H1 (cell line): ENCODE measurements around the gene SSH2. TPM values are rescaled to one million over a fixed set of nuclear protein-coding genes. Genes with fewer than 3 reads are reported as not detected.

Source experiments
- CTCF ChIA-PET: fragments of 300-600 bp; sonication (Branson Sonifier 250); formaldehyde crosslinking; loops from one replicate; lab custom pipeline; 2021; ENCODE audit not compliant: partially characterized antibody; lab: Charles Lee
- POLR2A ChIA-PET: fragments of 300-600 bp; sonication (Branson Sonifier 250); formaldehyde crosslinking; loops from one replicate; lab custom pipeline; 2021; ENCODE audit warnings: inconsistent platforms; ENCODE audit not compliant: partially characterized antibody; lab: Charles Lee
- DNase-seq, 2 experiments: peaks; one replicate each; pipeline versions ENCODE4 v3.0.0 to v3.0.0-alpha.2; 2010 to 2022; ENCODE audit warnings: low spot score in 2 of 2, low read depth in 1 of 2, mixed read lengths in 1 of 2
- FAIRE-seq: peaks from 2 replicates; lab custom pipeline; 2011; peaks lifted over from hg19 to GRCh38; lab: Jason Lieb, UNC
- H2AFZ ChIP-seq: 2 replicates; pipeline ENCODE4 v1.8.1; 2012; ENCODE audit warnings: low read length, inconsistent platforms
- H2AK5ac ChIP-seq: 2 replicates; pipeline ENCODE4 v1.6.1; 2013; ENCODE audit warnings: low read depth, low read length
- H2BK120ac ChIP-seq: replicated peaks from 2 replicates; pipeline ENCODE3; 2013; ENCODE audit warnings: low read depth, low read length, inconsistent platforms
- H2BK12ac ChIP-seq: 2 replicates; pipeline ENCODE4 v1.6.1; 2013; ENCODE audit warnings: low read depth, low read length
- H2BK15ac ChIP-seq: 2 replicates; pipeline ENCODE4 v1.6.1; 2013; ENCODE audit warnings: low read length
- H2BK20ac ChIP-seq: 2 replicates; pipeline ENCODE4 v1.6.1; 2013; ENCODE audit warnings: low read length
- H2BK5ac ChIP-seq: 2 replicates; pipeline ENCODE4 v1.6.1; 2013; ENCODE audit warnings: low read depth, low read length
- H3K14ac ChIP-seq: 2 replicates; pipeline ENCODE4 v1.6.1; 2013; ENCODE audit warnings: inconsistent platforms; ENCODE audit not compliant: insufficient read length
- H3K18ac ChIP-seq: 2 replicates; pipeline ENCODE4 v1.6.1; 2013; ENCODE audit warnings: low read length; ENCODE audit errors: extremely low read depth
- H3K23ac ChIP-seq: 2 replicates; pipeline ENCODE4 v1.6.1; 2013; ENCODE audit warnings: inconsistent platforms; ENCODE audit not compliant: insufficient read length
- H3K23me2 ChIP-seq: 2 replicates; pipeline ENCODE4 v1.6.1; 2013; ENCODE audit warnings: low read depth, low read length
- H3K27ac ChIP-seq: 2 replicates; pipeline ENCODE4 v1.6.1; 2011; ENCODE audit warnings: low read depth, low read length, inconsistent platforms
- H3K27me3 ChIP-seq, 4 experiments: replicated peaks in 1 of 4; 1 replicate in 1 of 4; 2 replicates in 3 of 4; pipeline versions ENCODE4 v1.6.1 to v1.8.1; 2011 to 2013; ENCODE audit warnings: low read length in 3 of 4, mild to moderate bottlenecking in 3 of 4, inconsistent platforms in 2 of 4, mixed read lengths in 2 of 4, moderate library complexity in 1 of 4; ENCODE audit not compliant: control insufficient read depth in 3 of 4, insufficient read depth in 3 of 4; ENCODE audit errors: extremely low read depth in 1 of 4
- H3K36me3 ChIP-seq, 4 experiments: 2 replicates each; pipeline versions ENCODE4 v1.6.1 to v1.8.1; 2011 to 2013; ENCODE audit warnings: mild to moderate bottlenecking in 4 of 4, low read length in 3 of 4, moderate library complexity in 2 of 4, control low read depth in 1 of 4, inconsistent platforms in 1 of 4; ENCODE audit not compliant: insufficient read depth in 4 of 4, control insufficient read depth in 2 of 4
- H3K4ac ChIP-seq: replicated peaks from 2 replicates; pipeline ENCODE3; 2013; ENCODE audit warnings: low read length, low read depth, mixed read lengths, inconsistent platforms; ENCODE audit not compliant: insufficient read length
- H3K4me1 ChIP-seq, 4 experiments: replicated peaks in 1 of 4; 1 replicate in 1 of 4; 2 replicates in 3 of 4; pipeline versions ENCODE4 v1.6.1 to v1.8.1; 2011 to 2013; ENCODE audit warnings: low read length in 3 of 4, inconsistent platforms in 2 of 4, mixed read lengths in 1 of 4; ENCODE audit not compliant: insufficient read depth in 4 of 4, control insufficient read depth in 3 of 4
- H3K4me2 ChIP-seq, 2 experiments: 2 replicates each; pipeline versions ENCODE4 v1.6.1 to v1.8.1; 2011 to 2013; ENCODE audit warnings: low read depth in 2 of 2, low read length in 2 of 2, control low read depth in 1 of 2, inconsistent platforms in 1 of 2, mild to moderate bottlenecking in 1 of 2; ENCODE audit not compliant: insufficient read depth in 1 of 2
- H3K4me3 ChIP-seq, 4 experiments: fragments of 200-600, 300-600 bp in 1 of 4; sonication (generic), shearing (Covaris generic), sonication (Bioruptor Twin) in 1 of 4; 2 replicates each; pipeline versions ENCODE4 v1.5.1 to v1.8.1; 2011 to 2016; ENCODE audit warnings: low read length in 4 of 4, low read depth in 3 of 4, control low read depth in 2 of 4, inconsistent platforms in 2 of 4, mild to moderate bottlenecking in 2 of 4, mixed read lengths in 1 of 4, moderate library complexity in 1 of 4; ENCODE audit not compliant: insufficient read depth in 2 of 4; ENCODE audit errors: extremely low read depth in 1 of 4
- H3K56ac ChIP-seq: replicated peaks from 2 replicates; pipeline ENCODE3; 2013; ENCODE audit warnings: low read depth, mild to moderate bottlenecking, mixed read lengths, low read length, inconsistent platforms; ENCODE audit not compliant: insufficient read length
- H3K79me1 ChIP-seq: 2 replicates; pipeline ENCODE4 v1.6.1; 2013; ENCODE audit warnings: low read depth, low read length, control low read depth
- H3K79me2 ChIP-seq, 2 experiments: 2 replicates each; pipeline versions ENCODE4 v1.6.1 to v1.8.1; 2012 to 2013; ENCODE audit warnings: low read length in 2 of 2, mild to moderate bottlenecking in 2 of 2, inconsistent platforms in 1 of 2; ENCODE audit not compliant: insufficient read depth in 2 of 2, control insufficient read depth in 1 of 2
- H3K9ac ChIP-seq, 4 experiments: replicated peaks in 1 of 4; 1 replicate in 1 of 4; 2 replicates in 3 of 4; pipeline versions ENCODE4 v1.6.1 to v1.8.1; 2011 to 2013; ENCODE audit warnings: low read depth in 3 of 4, low read length in 3 of 4, control low read depth in 2 of 4, mild to moderate bottlenecking in 2 of 4, moderate library complexity in 2 of 4, inconsistent platforms in 1 of 4; ENCODE audit errors: extremely low read depth in 1 of 4
- H3K9me3 ChIP-seq, 2 experiments: 2 replicates each; pipeline versions ENCODE4 v1.6.1 to v1.8.1; 2012 to 2013; ENCODE audit warnings: mild to moderate bottlenecking in 2 of 2, moderate library complexity in 2 of 2, control low read depth in 1 of 2, inconsistent platforms in 1 of 2, low read depth in 1 of 2, low read length in 1 of 2, mixed read lengths in 1 of 2; ENCODE audit not compliant: insufficient read depth in 2 of 2
- H4K20me1 ChIP-seq, 2 experiments: replicated peaks in 1 of 2; 2 replicates each; pipeline versions ENCODE3 to v1.8.1; 2011 to 2013; ENCODE audit warnings: inconsistent platforms in 2 of 2, low read length in 2 of 2, mild to moderate bottlenecking in 1 of 2; ENCODE audit not compliant: insufficient read depth in 2 of 2, control insufficient read depth in 1 of 2
- H4K5ac ChIP-seq: 2 replicates; pipeline ENCODE4 v1.6.1; 2013; ENCODE audit warnings: low read length, low read depth, mixed read lengths, inconsistent platforms; ENCODE audit not compliant: insufficient read length
- H4K8ac ChIP-seq: 2 replicates; pipeline ENCODE4 v1.8.0; 2013; ENCODE audit warnings: mild to moderate bottlenecking, moderate library complexity, low read length, inconsistent platforms; ENCODE audit not compliant: insufficient read depth; ENCODE audit errors: extremely low read depth
- H4K91ac ChIP-seq: replicated peaks from 2 replicates; pipeline ENCODE3; 2013; ENCODE audit warnings: low read length, mixed read lengths, inconsistent platforms; ENCODE audit not compliant: insufficient read length
- ASH2L ChIP-seq: fragments of 200-600, 300-600 bp; sonication (generic); IDR thresholded peaks from one replicate; pipeline ENCODE4 v1.7.1; 2017; ENCODE audit warnings: low read length
- BRCA1 ChIP-seq: IDR thresholded peaks from 2 replicates; pipeline ENCODE4 v1.6.1; 2012; ENCODE audit warnings: low read depth, low read length, improper control_type of control experiment
- CEBPB ChIP-seq: IDR thresholded peaks from 2 replicates; pipeline ENCODE4 v1.6.1; 2012; ENCODE audit warnings: low read depth, low read length
- CHD1 ChIP-seq: IDR thresholded peaks from 2 replicates; pipeline ENCODE4 v1.6.1; 2012; ENCODE audit warnings: low read depth, low read length, improper control_type of control experiment
- CTBP2 ChIP-seq: IDR thresholded peaks from 2 replicates; pipeline ENCODE4 v1.7.0; 2011; ENCODE audit warnings: borderline replicate concordance, mild to moderate bottlenecking, moderate library complexity, mixed read lengths, low read length; ENCODE audit not compliant: insufficient read depth, insufficient read length
- EGR1 ChIP-seq: IDR thresholded peaks from 2 replicates; pipeline ENCODE4 v1.6.1; 2011; ENCODE audit warnings: low read depth, low read length, borderline replicate concordance
- FOSL1 ChIP-seq: IDR thresholded peaks from 2 replicates; pipeline ENCODE4 v1.6.1; 2011; ENCODE audit warnings: mild to moderate bottlenecking, low read depth, low read length, moderate library complexity; ENCODE audit not compliant: insufficient read depth
- HDAC2 ChIP-seq, 2 experiments: fragments of 300-600 bp in 1 of 2; sonication (generic) in 1 of 2; IDR thresholded peaks; 2 replicates each; pipeline ENCODE4 v1.6.1; 2011 to 2012; ENCODE audit warnings: low read depth in 2 of 2, low read length in 2 of 2, mild to moderate bottlenecking in 2 of 2, moderate library complexity in 2 of 2, borderline replicate concordance in 1 of 2, inconsistent platforms in 1 of 2
- POLR2A ChIP-seq, 2 experiments: IDR thresholded peaks; 1 replicate in 1 of 2; 2 replicates in 1 of 2; pipeline ENCODE4 v1.6.1; 2011; ENCODE audit warnings: low read depth in 2 of 2, low read length in 2 of 2, mild to moderate bottlenecking in 2 of 2; ENCODE audit errors: control extremely low read depth in 1 of 2
- POLR2AphosphoS5 ChIP-seq: IDR thresholded peaks from 2 replicates; pipeline ENCODE4 v1.6.1; 2011; ENCODE audit warnings: low read depth, low read length
- SP1 ChIP-seq: IDR thresholded peaks from 2 replicates; pipeline ENCODE4 v1.6.1; 2011; ENCODE audit warnings: low read depth, low read length
- TBP ChIP-seq: IDR thresholded peaks from 2 replicates; pipeline ENCODE4 v1.6.1; 2011; ENCODE audit warnings: low read depth, low read length, improper control_type of control experiment
- YY1 ChIP-seq: IDR thresholded peaks from 2 replicates; pipeline ENCODE4 v1.6.1; 2011; ENCODE audit warnings: low read depth, mild to moderate bottlenecking, low read length
- ZNF274 ChIP-seq: IDR thresholded peaks from 2 replicates; pipeline ENCODE4 v1.7.0; 2012; ENCODE audit warnings: low read length, borderline replicate concordance; ENCODE audit errors: extremely low read depth
- polyA plus RNA-seq, 7 experiments: library from polyadenylated mRNA; depleted of rRNA in 3 of 7; stranded (reverse) in 5 of 7; unstranded in 2 of 7; fragments of >200 nt in 5 of 7; fragments of 200-250 nt in 2 of 7; gene quantifications; 1 replicate in 5 of 7; 2 replicates in 1 of 7; 4 replicates in 1 of 7; pipeline versions ENCODE4 v1.2.1 to v1.2.3, GENCODE V29; 2011 to 2013; ENCODE audit warnings: missing spikeins in 2 of 7, mixed read lengths in 2 of 7
- total RNA-seq: library from RNA; stranded (reverse); fragmentation: NEBNext Ultra II Directional; extraction: Animal tissue kit (Norgen Biotek cat#: 25700); gene quantifications from 2 replicates; pipeline ENCODE4 v1.2.1, GENCODE V29; 2021
- TF ChIP-seq, protein P1 (sequence below): IDR thresholded peaks from 2 replicates; pipeline ENCODE4 v1.6.1; 2011; ENCODE audit warnings: low read length, improper control_type of control experiment

Gene SSH2
- total and polyA plus RNA-seq, 2 of the 8 experiments (the other 6 are each of a cell fraction or from before 2014, with no cell fraction given) = 5.2 to 15.9 TPM

GRCh38 chr17:29883497-29883896, 46.5 kb downstream of the SSH2 start:
- no peak for DNase-seq
- Histone ChIP-seq H3K79me2 (no peaks in the 10 kb centered on the region), H3K27ac (no peak overlapping the region)

More at GRCh38 chr17:29883497-29883896, 46.5 kb downstream of the SSH2 start:
- H3K27me3 ChIP-seq = no peaks in the 10 kb centered on the region
- H4K20me1 ChIP-seq = peaks cover 0 to 1% of the 10 kb centered on the region in 2 experiments
- FAIRE-seq = no peak
- no peak overlapping the region for H2BK5ac ChIP-seq
- no peak overlapping the region for H2BK20ac ChIP-seq
- no peak overlapping the region for H3K14ac ChIP-seq
- H3K9me3 ChIP-seq = no peaks in the 10 kb centered on the region
- POLR2A ChIA-PET = no interaction called here
- no peak overlapping the region for H3K56ac ChIP-seq
- no peak overlapping the region for H3K4me2 ChIP-seq
- CTCF ChIA-PET = no interaction called here
- H3K4me3 ChIP-seq = no peak overlapping the region
- no peak overlapping the region for H3K9ac ChIP-seq
- no peak overlapping the region for H4K91ac ChIP-seq
- no peak overlapping the region for H2BK120ac ChIP-seq
- no peak overlapping the region for H3K18ac ChIP-seq
- H2AK5ac ChIP-seq = no peak overlapping the region
- H2BK12ac ChIP-seq = no peak overlapping the region
- no peaks in the 10 kb centered on the region for H3K79me1 ChIP-seq
- no peak overlapping the region for H4K5ac ChIP-seq
- no peak overlapping the region for H4K8ac ChIP-seq
- H3K4me1 ChIP-seq = no peaks in the 10 kb centered on the region; a peak in 2 of 7 replicates
- H2BK15ac ChIP-seq = no peak overlapping the region
- no peak overlapping the region for H3K4ac ChIP-seq
- H3K36me3 ChIP-seq = no peaks in the 10 kb centered on the region
- no peak overlapping the region for H2AFZ ChIP-seq
- H3K23me2 ChIP-seq = no peaks in the 10 kb centered on the region
- H3K23ac ChIP-seq = no peak overlapping the region
- TF ChIP-seq BRCA1 (no peak), HDAC2 (IDR thresholded peaks at IDR 0.05; ENCODE audit: borderline replicate concordance in 1 of 2, low read depth in 2 of 2, low read length in 2 of 2) (no peak), YY1 (no peak), TBP (no peak), ZNF274 (no peak), FOSL1 (no peak), CHD1 (no peak), POLR2AphosphoS5 (no peak), ASH2L (no peak), SP1 (no peak), POLR2A (IDR thresholded peaks at IDR 0.05; ENCODE audit: control extremely low read depth in 1 of 2, low read depth in 2 of 2, low read length in 2 of 2) (no peak), CEBPB (no peak), EGR1 (no peak), CTBP2 (no peak)
- TF ChIP-seq, protein P1, sequence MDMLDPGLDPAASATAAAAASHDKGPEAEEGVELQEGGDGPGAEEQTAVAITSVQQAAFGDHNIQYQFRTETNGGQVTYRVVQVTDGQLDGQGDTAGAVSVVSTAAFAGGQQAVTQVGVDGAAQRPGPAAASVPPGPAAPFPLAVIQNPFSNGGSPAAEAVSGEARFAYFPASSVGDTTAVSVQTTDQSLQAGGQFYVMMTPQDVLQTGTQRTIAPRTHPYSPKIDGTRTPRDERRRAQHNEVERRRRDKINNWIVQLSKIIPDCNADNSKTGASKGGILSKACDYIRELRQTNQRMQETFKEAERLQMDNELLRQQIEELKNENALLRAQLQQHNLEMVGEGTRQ = no peak
